GM10266 (cell line): ENCODE data around the gene GLRX2.

Experiments
- DNase-seq: peaks from one replicate; pipeline ENCODE4 v3.0.0; 2012; ENCODE audit errors: extremely low spot score
- TF ChIP-seq, protein P1 (sequence below): IDR thresholded peaks from 2 replicates; pipeline ENCODE4 v1.5.1; 2012; ENCODE audit warnings: mild to moderate bottlenecking, low read depth; ENCODE audit not compliant: control insufficient read depth, insufficient read depth; ENCODE audit errors: missing control alignments

The GLRX2 gene

GRCh38 chr1:193094112-193094511 lies 11.1 kb downstream of the GLRX2 start:
- TF ChIP-seq, protein P1, sequence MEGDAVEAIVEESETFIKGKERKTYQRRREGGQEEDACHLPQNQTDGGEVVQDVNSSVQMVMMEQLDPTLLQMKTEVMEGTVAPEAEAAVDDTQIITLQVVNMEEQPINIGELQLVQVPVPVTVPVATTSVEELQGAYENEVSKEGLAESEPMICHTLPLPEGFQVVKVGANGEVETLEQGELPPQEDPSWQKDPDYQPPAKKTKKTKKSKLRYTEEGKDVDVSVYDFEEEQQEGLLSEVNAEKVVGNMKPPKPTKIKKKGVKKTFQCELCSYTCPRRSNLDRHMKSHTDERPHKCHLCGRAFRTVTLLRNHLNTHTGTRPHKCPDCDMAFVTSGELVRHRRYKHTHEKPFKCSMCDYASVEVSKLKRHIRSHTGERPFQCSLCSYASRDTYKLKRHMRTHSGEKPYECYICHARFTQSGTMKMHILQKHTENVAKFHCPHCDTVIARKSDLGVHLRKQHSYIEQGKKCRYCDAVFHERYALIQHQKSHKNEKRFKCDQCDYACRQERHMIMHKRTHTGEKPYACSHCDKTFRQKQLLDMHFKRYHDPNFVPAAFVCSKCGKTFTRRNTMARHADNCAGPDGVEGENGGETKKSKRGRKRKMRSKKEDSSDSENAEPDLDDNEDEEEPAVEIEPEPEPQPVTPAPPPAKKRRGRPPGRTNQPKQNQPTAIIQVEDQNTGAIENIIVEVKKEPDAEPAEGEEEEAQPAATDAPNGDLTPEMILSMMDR, result no peak

GRCh38 chr1:193090865-193091264 lies 14.3 kb downstream of the GLRX2 start:
- DNase-seq, result no peak
- TF ChIP-seq, protein P1, result no peak

More at GRCh38 chr1:193094112-193094511, 11.1 kb downstream of the GLRX2 start:
- no peak for DNase-seq

DNA sequence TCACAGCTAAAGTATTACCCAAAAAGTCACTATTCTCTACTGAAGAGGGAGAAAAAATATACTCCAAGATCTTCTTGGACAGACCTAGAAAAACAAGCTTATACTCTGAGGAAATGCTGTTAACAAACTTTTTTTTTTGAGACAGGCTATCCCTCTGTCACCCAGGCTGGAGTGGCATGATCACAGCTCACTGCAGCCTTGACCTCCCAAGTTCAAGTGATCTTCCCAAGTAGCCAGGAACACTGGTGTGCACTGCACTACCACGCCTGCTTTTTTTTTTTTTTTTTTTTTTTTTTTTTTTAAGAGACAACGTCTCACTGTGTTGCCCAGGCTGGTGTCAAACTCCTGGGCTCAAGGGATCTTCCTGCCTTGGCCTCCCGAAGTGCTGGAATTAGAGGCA lies 17.3 kb downstream of the GLRX2 start:
- DNase-seq, result no peak
- TF ChIP-seq, protein P1, result no peak

- no peak for DNase-seq
- TF ChIP-seq, protein P1, result no peak
These were observed 18.9 kb downstream of the GLRX2 start for GRCh38 chr1:193086342-193086741.

DNA sequence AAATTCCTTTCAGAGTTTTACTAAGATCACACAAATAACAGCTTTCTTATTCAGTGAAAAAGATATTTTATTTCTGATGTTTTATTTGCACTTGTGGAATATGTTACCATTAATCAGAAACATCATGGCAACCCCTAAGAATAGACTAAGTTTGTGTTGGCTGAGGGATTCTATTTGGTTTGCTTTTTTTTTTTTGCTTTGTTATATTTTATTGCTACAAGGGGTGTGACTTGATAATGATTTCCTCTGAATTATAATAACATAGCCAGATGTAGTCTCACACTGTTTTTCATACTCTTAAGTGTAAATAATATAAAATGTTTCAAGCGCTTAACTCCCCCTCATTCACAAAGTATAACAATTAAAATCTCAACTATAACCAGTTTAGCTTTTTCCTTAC lies 20.0 kb downstream of the GLRX2 start:
- TF ChIP-seq, protein P1, result no peak
- DNase-seq, result no peak

- TF ChIP-seq, protein P1, result no peak
- peak; percentile 26 for DNase-seq
These were observed 21.7 kb downstream of the GLRX2 start for GRCh38 chr1:193083365-193084088.

- TF ChIP-seq, protein P1, result no peak
These were observed 26.0 kb downstream of the GLRX2 start for GRCh38 chr1:193079187-193079586.

More at GRCh38 chr1:193079187-193079586, 26.0 kb downstream of the GLRX2 start:
- DNase-seq, result no peak
